Mucosa of descending colon (tissue), 3 donors: ENCODE data around the gene USP12. TPM values are rescaled to one million over a fixed set of nuclear protein-coding genes. Genes with fewer than 3 reads are reported as not detected.

Experiments
- ATAC-seq: fragments of 200-7000 bp; cut with Tn5 transposase; one replicate; pipeline ENCODE4 v1.9.1; 2020; ENCODE audit warnings: mild to moderate bottlenecking, moderate library complexity
- DNase-seq, 3 donors: peaks; one replicate each; pipeline ENCODE4 v3.0.0-alpha.2; 2020
- H3K36me3 ChIP-seq: fragments of 200-600 bp; one replicate; pipeline ENCODE4 v1.8.0; 2021; ENCODE audit warnings: low read depth, mild to moderate bottlenecking
- H3K4me1 ChIP-seq: fragments of 200-600 bp; one replicate; pipeline ENCODE4 v1.8.0; 2021; ENCODE audit warnings: low read depth, mild to moderate bottlenecking
- H3K4me3 ChIP-seq: fragments of 200-600 bp; one replicate; pipeline ENCODE4 v1.8.0; 2021; ENCODE audit warnings: mild to moderate bottlenecking
- H3K9me3 ChIP-seq: fragments of 200-600 bp; one replicate; pipeline ENCODE4 v1.8.0; 2021; ENCODE audit warnings: mild to moderate bottlenecking
- intact Hi-C, 2 donors: fragments of 100-400 bp; cut with DNase I in 1 of 2; cut with micrococcal nuclease in 1 of 2; formaldehyde crosslinking; loops; one replicate each; pipeline versions ENCODE4 v1.11.0 to v1.11.1; 2022; cut with DNase I, micrococcal nuclease
- total RNA-seq, 3 donors: library from RNA; stranded (reverse); fragmentation: NEBNext Ultra II Directional in 2 of 3; extraction: Animal tissue kit (Norgen Biotek cat#: 25700) in 2 of 3; gene quantifications; one replicate each; pipeline versions ENCODE4 v1.2.1 to v1.2.4, GENCODE V29; 2021 to 2023
- TF ChIP-seq, protein P1 (sequence below): fragments of 200-600 bp; IDR thresholded peaks from one replicate; pipeline ENCODE4 v1.8.0; 2022; ENCODE audit warnings: antibody characterized with exemption, mild to moderate bottlenecking
- donor health status: DM: no; HTN: no; CAD: no; lungs with moderate emphysema.
- donor health status: DM: no; HTN: no; CAD: no.
- donor health status: DM: no; HTN: yes; CAD: no.

The USP12 gene
- total RNA-seq, 3 donors from 2014 or later: 34.3 to 77.1 (median 45.0) TPM

DNA sequence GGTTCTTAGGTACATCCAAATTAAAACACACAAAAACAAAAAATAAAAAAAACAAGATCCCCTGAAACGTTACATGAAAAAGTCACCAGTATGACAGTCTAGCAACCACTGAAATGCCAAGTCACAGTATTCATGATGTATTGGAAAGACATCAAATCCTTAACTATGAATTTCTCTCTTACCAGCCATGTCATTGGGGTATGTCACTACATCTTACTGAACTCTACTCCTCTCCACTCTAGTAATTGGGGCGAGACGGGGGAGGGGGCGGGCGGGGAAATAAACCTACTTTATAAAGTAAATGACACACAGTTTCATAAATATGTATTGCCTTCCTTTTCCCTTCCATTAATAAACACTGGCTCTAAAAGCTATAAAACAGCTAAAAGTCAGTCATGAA is 65.5 kb downstream of the USP12 start:
- no peaks in the 10 kb centered on the region for H3K4me1 ChIP-seq
- H3K36me3 ChIP-seq: no peaks in the 10 kb centered on the region
- no peaks in the 10 kb centered on the region for H3K9me3 ChIP-seq
- TF ChIP-seq, protein P1, sequence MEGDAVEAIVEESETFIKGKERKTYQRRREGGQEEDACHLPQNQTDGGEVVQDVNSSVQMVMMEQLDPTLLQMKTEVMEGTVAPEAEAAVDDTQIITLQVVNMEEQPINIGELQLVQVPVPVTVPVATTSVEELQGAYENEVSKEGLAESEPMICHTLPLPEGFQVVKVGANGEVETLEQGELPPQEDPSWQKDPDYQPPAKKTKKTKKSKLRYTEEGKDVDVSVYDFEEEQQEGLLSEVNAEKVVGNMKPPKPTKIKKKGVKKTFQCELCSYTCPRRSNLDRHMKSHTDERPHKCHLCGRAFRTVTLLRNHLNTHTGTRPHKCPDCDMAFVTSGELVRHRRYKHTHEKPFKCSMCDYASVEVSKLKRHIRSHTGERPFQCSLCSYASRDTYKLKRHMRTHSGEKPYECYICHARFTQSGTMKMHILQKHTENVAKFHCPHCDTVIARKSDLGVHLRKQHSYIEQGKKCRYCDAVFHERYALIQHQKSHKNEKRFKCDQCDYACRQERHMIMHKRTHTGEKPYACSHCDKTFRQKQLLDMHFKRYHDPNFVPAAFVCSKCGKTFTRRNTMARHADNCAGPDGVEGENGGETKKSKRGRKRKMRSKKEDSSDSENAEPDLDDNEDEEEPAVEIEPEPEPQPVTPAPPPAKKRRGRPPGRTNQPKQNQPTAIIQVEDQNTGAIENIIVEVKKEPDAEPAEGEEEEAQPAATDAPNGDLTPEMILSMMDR: no peak
- ATAC-seq: no peak
- no peak for DNase-seq
- H3K4me3 ChIP-seq: no peak overlapping the region
- intact Hi-C loops: no loop called here

DNA sequence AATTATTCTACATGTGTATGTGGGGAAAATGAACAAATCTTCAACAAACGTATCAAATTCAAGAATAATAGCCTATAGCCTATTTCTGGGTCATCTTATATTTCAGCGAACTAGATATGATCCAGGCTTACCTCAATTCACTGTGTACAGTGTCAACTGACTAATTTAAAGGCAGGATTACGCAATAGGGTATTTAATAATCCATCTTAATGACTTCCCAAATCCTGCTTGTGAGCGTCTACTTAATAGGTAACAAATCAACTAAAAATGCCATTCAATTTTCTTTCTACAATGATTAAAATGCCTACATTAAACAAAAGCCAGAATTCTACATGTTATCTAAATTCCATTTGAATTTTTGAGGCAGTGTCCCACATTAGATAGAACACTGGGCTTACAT is 67.0 kb downstream of the USP12 start:
- TF ChIP-seq, protein P1: no peak
- ATAC-seq (no peak), DNase-seq (no peak)
- H3K4me1 ChIP-seq: no peaks in the 10 kb centered on the region
- H3K9me3 ChIP-seq: no peaks in the 10 kb centered on the region
- intact Hi-C loops: no loop called here
- H3K4me3 ChIP-seq: no peak overlapping the region
- H3K36me3 ChIP-seq: no peaks in the 10 kb centered on the region

DNA sequence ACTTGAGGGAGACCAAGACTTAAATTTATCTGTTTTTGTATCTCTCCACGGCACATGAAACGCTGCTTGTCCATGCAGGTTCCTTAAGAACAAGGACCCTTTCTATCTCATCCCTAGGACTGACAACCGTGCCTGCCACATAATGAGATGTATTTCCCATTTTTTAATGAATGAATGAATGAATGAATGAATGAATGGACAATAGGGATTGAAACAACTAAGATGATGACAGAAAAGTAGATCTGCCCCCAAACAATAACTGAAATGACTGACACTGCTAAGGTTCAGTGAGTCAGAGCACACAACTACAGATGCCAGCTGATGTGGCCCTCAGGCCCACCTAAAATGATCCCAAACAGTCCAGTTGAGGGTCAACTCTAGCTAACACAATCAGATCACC is 69.8 kb downstream of the USP12 start:
- DNase-seq: no peak
- no peak for ATAC-seq
- Histone ChIP-seq H3K36me3 (no peaks in the 10 kb centered on the region), H3K4me3 (no peak overlapping the region), H3K9me3 (no peaks in the 10 kb centered on the region), H3K4me1 (no peaks in the 10 kb centered on the region)
- intact Hi-C loops: no loop called here
- TF ChIP-seq, protein P1: no peak

DNA sequence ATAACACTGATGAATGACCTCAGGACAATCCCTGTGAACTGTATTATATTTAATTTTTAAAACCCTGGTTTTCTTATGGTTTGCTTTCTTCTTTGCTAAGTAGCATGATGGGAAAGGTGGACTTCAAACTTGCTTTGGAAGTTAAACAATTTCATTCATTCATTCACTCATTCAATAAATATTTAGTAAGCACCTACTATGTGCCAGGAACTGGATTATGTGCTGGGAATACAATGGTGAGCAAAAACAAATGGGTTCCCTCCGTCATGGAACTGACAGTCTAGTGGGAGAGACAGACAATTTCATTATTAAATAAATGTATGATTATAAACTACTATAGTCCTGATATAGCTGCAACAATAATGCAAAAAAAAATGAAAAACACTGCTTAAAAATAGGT is 70.3 kb downstream of the USP12 start:
- no peak for DNase-seq
- intact Hi-C loops: no loop called here
- no peaks in the 10 kb centered on the region for H3K9me3 ChIP-seq
- no peak for ATAC-seq
- no peaks in the 10 kb centered on the region for H3K36me3 ChIP-seq
- no peak overlapping the region for H3K4me3 ChIP-seq
- TF ChIP-seq, protein P1: no peak
- no peaks in the 10 kb centered on the region for H3K4me1 ChIP-seq

DNA sequence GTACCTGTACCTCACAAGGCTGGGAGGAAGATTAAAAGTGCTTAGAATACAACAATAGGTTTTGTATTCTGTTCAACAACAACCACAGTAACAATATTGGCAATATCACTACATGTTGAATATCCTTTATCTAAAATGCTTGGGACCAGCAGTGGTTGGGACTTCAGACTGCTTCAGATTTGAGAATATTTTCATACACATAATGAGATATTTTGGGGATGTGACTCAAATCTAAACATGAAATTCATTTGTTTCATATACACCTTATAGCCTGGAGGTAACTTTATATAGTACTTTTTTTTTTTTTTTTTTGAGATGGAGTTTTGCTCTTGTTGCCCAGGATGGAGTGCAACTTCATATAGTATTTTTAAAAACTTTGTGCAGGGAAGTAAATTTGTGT is 73.9 kb downstream of the USP12 start:
- Histone ChIP-seq H3K4me3 (no peak overlapping the region), H3K36me3 (no peaks in the 10 kb centered on the region), H3K4me1 (no peaks in the 10 kb centered on the region), H3K9me3 (no peaks in the 10 kb centered on the region)
- TF ChIP-seq, protein P1: no peak
- intact Hi-C loops: no loop called here
- no peak for ATAC-seq
- DNase-seq: no peak

DNA sequence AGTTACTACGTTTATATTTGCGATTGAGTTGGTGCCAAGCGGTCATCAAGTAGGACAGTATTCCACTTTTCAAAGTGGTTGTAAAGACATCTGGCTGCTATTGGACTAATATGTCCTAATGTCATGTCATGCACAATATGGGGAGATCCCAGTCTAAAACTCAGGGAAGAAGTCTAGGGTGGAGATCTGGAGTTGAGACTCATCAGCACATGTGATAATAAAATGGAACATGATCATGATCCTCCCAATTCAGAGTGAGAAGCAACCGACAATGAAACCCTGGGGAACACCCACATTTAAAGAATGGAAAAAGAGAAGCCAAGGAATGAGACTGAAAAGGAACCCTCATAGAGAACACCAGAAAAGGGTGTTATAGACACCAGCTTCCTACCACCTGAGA is 80.2 kb downstream of the USP12 start:
- H3K4me1 ChIP-seq: no peaks in the 10 kb centered on the region
- H3K4me3 ChIP-seq: no peak overlapping the region
- no peaks in the 10 kb centered on the region for H3K9me3 ChIP-seq
- TF ChIP-seq, protein P1: no peak
- ATAC-seq (no peak), DNase-seq (no peak)
- no peaks in the 10 kb centered on the region for H3K36me3 ChIP-seq
- intact Hi-C loops: no loop called here
